ENCODE measurements around the gene POGLUT3.

The POGLUT3 gene

GRCh38 chr11:108500169-108500568 is 2.0 kb upstream of the POGLUT3 start:
- no peak for DNase-seq (ENCODE audit: low read depth)

DNA sequence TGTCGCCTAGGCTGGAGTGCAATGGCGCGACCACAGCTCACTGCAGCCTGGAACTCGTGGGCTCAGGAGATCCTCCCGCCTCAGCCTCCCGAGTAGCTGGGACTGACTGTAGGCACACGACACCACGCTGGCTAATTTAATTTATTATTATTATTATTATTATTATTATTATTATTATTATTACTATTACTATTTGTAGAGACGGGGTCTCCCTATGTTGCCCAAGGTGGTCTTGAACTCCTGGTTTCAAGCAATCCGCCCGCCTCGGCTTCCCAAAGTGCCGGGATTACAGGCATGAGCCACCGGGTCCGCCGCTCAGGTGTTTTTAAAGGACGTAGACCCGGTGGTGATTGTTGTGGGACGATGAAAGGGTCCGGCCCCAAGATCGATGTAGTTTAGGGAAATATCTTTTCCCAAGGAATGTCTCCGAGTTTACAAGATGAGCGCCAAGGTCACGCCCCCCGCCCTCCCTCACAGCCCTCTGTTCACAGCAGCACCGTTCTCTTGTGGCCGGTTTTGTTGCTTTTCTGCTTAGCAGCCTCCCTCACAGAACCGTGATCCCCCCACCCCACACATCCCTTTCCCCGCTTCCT is 728 bp upstream of the POGLUT3 start:
- no peak for DNase-seq (ENCODE audit: low read depth)

DNA sequence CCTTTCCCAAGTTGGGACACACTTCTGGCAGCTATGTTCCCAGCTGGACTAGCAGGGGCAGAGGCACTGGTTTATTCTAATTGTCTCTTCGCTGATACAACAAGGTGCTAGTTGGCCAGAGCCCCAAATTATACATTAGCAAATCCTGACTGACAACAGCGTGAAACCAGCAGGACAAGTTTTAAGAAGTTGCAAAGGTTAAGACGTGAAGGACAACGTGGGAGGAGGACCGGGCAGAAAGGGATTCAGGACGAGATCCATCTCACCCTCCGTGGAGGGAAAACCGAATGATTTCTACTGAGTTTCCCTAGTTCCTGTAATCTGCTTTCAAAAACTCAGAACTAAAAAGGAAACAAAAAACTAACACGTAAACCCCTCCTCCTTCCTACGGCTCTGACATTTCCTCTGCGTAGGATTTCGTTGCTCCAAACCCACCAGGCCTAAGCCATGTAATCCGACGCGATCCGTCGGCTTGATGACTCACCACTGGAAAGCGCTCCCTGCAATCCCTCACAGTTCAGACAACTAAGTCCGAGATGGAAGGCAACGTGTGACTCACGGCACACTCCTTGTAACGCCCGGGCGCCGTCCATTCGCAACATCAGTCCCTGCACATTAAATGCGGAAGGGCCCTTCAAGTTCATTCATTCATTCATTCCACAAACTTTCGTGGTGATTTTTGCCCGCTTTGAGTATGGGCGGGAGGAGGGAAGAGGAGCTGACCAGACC is 703 bp downstream of the POGLUT3 start:
- DNase-seq (ENCODE audit: low read depth), result peak; percentile 64

DNA sequence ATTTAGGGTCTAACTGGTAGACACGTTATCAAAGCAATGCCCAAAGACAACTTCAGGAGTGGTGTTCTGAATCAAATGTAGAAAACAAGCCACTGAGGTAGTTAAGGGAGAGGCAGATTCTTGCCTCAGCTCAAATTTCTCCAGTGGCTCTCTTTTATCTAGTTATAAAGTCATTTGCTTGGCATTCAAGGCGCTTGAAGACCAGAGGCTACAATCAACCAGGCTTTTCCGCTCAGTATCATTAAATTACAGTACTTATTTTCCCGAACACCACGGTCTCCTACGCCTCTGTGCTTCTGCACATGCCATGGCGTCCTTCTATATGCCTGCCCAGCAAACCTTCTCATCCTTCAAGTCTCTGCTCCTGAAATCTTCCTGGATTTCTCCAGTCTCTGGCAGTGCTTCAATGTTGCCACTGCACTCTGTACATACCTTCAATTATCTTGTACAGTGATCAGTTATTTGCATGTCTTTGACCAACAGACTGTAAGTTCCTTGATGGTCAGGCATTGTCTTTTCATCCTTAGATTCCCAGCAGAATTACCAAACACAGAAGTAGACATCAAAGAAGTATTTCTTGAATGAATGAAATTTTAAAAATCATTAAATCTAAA is 1.4 kb downstream of the POGLUT3 start:
- no peak for DNase-seq (ENCODE audit: low read depth)

- DNase-seq (ENCODE audit: low read depth), result no peak
Observed at GRCh38 chr11:108495326-108495725, 2.9 kb downstream of the POGLUT3 start.

- DNase-seq (ENCODE audit: low read depth), result no peak
Observed at GRCh38 chr11:108494182-108494581, 4.0 kb downstream of the POGLUT3 start.

- DNase-seq (ENCODE audit: low read depth), result no peak
Observed at GRCh38 chr11:108491936-108492335, 6.2 kb downstream of the POGLUT3 start.

- no peak for DNase-seq (ENCODE audit: low read depth)
Observed at GRCh38 chr11:108486828-108487227, 11.4 kb downstream of the POGLUT3 start.

GRCh38 chr11:108486331-108486730 is 11.9 kb downstream of the POGLUT3 start:
- no peak for DNase-seq (ENCODE audit: low read depth)

GRCh38 chr11:108483163-108483562 is 15.0 kb downstream of the POGLUT3 start:
- DNase-seq (ENCODE audit: low read depth), result no peak

DNA sequence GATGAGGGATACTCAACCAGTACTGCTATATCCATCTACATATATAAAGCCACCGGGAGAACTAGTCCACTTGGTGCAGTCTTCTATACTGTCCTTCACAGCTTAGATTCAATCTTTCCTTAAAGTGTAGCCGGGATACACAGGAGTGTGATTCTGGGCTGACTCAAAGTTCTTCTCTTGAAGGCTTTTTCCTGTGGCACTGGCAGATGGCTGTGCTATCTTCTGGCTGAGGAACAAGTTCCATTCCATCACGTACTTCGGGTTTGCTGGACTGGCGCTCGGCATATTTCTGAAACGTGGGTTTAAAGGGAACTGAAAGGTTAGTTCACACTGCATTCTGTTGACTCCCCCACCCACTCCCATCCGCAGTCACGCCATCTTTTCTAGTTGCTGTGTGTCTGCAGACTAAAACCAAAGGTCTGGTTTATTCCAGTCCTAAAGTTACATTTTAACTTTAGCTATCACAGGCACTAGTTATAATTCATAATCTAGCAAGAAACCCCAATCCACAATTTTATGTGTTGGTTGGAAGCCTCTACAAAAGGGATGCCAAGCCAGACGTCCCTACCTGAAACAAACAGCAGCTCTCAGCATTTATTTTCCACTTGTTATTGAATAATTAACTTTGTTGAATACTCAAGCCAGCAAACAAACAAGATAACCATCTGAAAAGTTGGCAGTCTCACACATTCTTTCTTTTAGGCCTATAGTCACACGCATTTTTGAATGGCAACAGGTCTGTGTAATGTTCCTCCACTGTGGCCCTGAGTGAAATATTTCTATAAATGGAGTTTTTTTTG is 23.3 kb downstream of the POGLUT3 start:
- no peak for DNase-seq (ENCODE audit: low read depth)

- no peak for DNase-seq (ENCODE audit: low read depth)
Observed at GRCh38 chr11:108472681-108473080, 25.5 kb downstream of the POGLUT3 start.

DNA sequence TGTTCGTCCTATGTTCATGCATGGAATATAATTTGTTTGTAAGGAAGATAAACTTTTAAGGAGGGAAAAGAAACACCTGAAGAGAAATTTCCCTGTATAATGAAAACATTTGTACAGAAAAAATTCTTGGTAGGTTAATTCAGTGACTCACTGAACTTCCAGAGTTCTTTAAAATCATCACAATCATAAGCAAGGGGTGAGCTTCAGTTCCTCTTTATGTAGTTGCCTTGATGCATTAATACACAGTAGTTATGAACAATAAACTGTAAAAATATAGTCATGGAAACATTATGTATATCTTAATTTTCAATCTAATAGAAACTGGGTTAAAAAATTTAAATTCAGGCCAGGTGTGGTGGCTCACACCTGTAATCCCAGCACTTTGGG is 29.7 kb downstream of the POGLUT3 start:
- no peak for DNase-seq (ENCODE audit: low read depth)

- peak; percentile 93 for DNase-seq (ENCODE audit: low read depth)
Observed at GRCh38 chr11:108467091-108467823, 30.9 kb downstream of the POGLUT3 start, which contains the start of gene C11orf65. C11orf65 (minus strand) TSS chr11:108467529; CDS start chr11:108461559, 5,970 bp downstream.

- DNase-seq (ENCODE audit: low read depth), result no peak
Observed at GRCh38 chr11:108466405-108466804, 31.8 kb downstream of the POGLUT3 start.

- no peak for DNase-seq (ENCODE audit: low read depth)
Observed at GRCh38 chr11:108453207-108453835, 44.9 kb downstream of the POGLUT3 start.
